GM21529 (cell line): ENCODE results near the gene KLHL42.
"Not testable (repeated sequence)": the region's sequence is repeated elsewhere in the genome, so short reads cannot be mapped to it uniquely, and the experiment has no call there.

Experiments
- ATAC-seq: cut with Tn5 transposase; IDR thresholded peaks from one replicate; pipeline ENCODE4 v1.9.1; 2021; ENCODE audit not compliant: unreplicated experiment

Gene KLHL42

GRCh38 chr12:27779920-27780611 lies at the start of gene KLHL42, which contains the start of gene MANSC4:
Gene KLHL42 (plus strand): TSS chr12:27780233. CDS start chr12:27780331, 98 bp downstream.
Gene MANSC4 (minus strand): TSS chr12:27780236. CDS start chr12:27771276, 8,960 bp downstream.
- ATAC-seq: peak; percentile 76

GRCh38 chr12:27732281-27732680 lies 47.8 kb upstream of the KLHL42 start:
- no peak for ATAC-seq

- peak; percentile 64 for ATAC-seq
Observed at GRCh38 chr12:27733052-27733656, 46.9 kb upstream of the KLHL42 start.

- ATAC-seq: no peak
Observed at GRCh38 chr12:27733791-27734190, 46.2 kb upstream of the KLHL42 start.

- not testable (repeated sequence) for ATAC-seq
Observed at GRCh38 chr12:27734321-27734720, 45.7 kb upstream of the KLHL42 start.

- ATAC-seq: no peak
Observed at GRCh38 chr12:27743601-27744000, 36.4 kb upstream of the KLHL42 start.

- not testable (repeated sequence) for ATAC-seq
Observed at GRCh38 chr12:27745734-27746133, 34.3 kb upstream of the KLHL42 start.

- no peak for ATAC-seq
Observed at GRCh38 chr12:27747111-27747820, 32.8 kb upstream of the KLHL42 start.

GRCh38 chr12:27751386-27752047 lies 28.5 kb upstream of the KLHL42 start:
- ATAC-seq: no peak

- no peak for ATAC-seq
Observed at GRCh38 chr12:27754795-27755194, 25.2 kb upstream of the KLHL42 start.

GRCh38 chr12:27756670-27757195 lies 23.3 kb upstream of the KLHL42 start:
- no peak for ATAC-seq

- no peak for ATAC-seq
Observed at GRCh38 chr12:27762757-27763156, 17.3 kb upstream of the KLHL42 start.

GRCh38 chr12:27766587-27766986 lies 13.4 kb upstream of the KLHL42 start:
- peak; percentile 69 for ATAC-seq

GRCh38 chr12:27769142-27769673 lies 10.8 kb upstream of the KLHL42 start:
- ATAC-seq: no peak

- ATAC-seq: no peak
Observed at GRCh38 chr12:27771481-27772327, 8.3 kb upstream of the KLHL42 start.

- no peak for ATAC-seq
Observed at GRCh38 chr12:27772328-27773049, 7.5 kb upstream of the KLHL42 start.

GRCh38 chr12:27777141-27777540 lies 2.9 kb upstream of the KLHL42 start:
- ATAC-seq: no peak

- no peak for ATAC-seq
Observed at GRCh38 chr12:27778206-27778605, 1.8 kb upstream of the KLHL42 start.

GRCh38 chr12:27779416-27779919 lies 565 bp upstream of the KLHL42 start:
- ATAC-seq: peak; percentile 21
